Activated T-cell treated with anti-CD3 and anti-CD28 coated beads for 48 hours (primary cell): ENCODE measurements around the gene TMTC3.

ENCODE experiments used
- DNase-seq: peaks from one replicate; pipeline ENCODE4 v3.0.0-alpha.2; 2020; ENCODE audit warnings: low read depth

The TMTC3 gene

GRCh38 chr12:88227263-88227662, 85.2 kb downstream of the TMTC3 start:
- no peak for DNase-seq

- no peak for DNase-seq
Measured at GRCh38 chr12:88227871-88228270, 85.8 kb downstream of the TMTC3 start.

- DNase-seq = no peak
Measured at GRCh38 chr12:88228720-88229119, 86.6 kb downstream of the TMTC3 start.

GRCh38 chr12:88230271-88230670, 88.2 kb downstream of the TMTC3 start:
- no peak for DNase-seq

GRCh38 chr12:88235183-88235833, 93.2 kb downstream of the TMTC3 start:
- DNase-seq = no peak

- DNase-seq = no peak
Measured at GRCh38 chr12:88237954-88238353, 95.8 kb downstream of the TMTC3 start.

- no peak for DNase-seq
Measured at GRCh38 chr12:88238406-88238805, 96.3 kb downstream of the TMTC3 start.

- no peak for DNase-seq
Measured at GRCh38 chr12:88241862-88242570, 99.9 kb downstream of the TMTC3 start.

GRCh38 chr12:88242571-88242925, 100.4 kb downstream of the TMTC3 start:
- DNase-seq = no peak

- DNase-seq = no peak
Measured at GRCh38 chr12:88242939-88243338, 100.8 kb downstream of the TMTC3 start.

- no peak for DNase-seq
Measured at GRCh38 chr12:88243982-88244381, 101.9 kb downstream of the TMTC3 start.

- DNase-seq = no peak
Measured at GRCh38 chr12:88245905-88246304, 103.8 kb downstream of the TMTC3 start.

GRCh38 chr12:88247241-88247643, 105.1 kb downstream of the TMTC3 start:
- no peak for DNase-seq

- no peak for DNase-seq
Measured at GRCh38 chr12:88248606-88249005, 106.5 kb downstream of the TMTC3 start.
